ENCODE measurements around the gene MTERF2.

DNA sequence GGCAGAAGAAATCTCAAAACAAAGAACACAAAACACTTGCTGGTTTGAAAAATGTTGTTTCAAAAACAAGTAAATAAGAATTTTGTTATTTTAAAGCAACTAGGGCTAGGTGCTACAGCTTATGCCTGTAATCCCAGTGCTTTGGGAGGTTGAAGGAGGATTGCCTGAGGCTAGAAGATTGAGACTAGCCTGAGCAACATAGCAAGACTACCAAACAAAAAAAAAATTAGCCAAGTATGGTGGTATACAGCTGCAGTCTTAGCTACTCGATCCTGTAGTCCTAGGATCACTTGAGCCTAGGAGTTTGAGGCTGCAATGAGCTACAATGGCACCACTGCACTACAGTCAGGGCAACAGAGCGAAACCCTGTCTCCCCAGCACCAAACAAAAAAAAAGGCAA, 32.6 kb upstream of the MTERF2 start:
- TF ChIP-seq POLR2A (IDR thresholded peaks at IDR 0.05): no peak
- TF ChIP-seq, protein P1, sequence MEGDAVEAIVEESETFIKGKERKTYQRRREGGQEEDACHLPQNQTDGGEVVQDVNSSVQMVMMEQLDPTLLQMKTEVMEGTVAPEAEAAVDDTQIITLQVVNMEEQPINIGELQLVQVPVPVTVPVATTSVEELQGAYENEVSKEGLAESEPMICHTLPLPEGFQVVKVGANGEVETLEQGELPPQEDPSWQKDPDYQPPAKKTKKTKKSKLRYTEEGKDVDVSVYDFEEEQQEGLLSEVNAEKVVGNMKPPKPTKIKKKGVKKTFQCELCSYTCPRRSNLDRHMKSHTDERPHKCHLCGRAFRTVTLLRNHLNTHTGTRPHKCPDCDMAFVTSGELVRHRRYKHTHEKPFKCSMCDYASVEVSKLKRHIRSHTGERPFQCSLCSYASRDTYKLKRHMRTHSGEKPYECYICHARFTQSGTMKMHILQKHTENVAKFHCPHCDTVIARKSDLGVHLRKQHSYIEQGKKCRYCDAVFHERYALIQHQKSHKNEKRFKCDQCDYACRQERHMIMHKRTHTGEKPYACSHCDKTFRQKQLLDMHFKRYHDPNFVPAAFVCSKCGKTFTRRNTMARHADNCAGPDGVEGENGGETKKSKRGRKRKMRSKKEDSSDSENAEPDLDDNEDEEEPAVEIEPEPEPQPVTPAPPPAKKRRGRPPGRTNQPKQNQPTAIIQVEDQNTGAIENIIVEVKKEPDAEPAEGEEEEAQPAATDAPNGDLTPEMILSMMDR (IDR thresholded peaks at IDR 0.05): no peak
